Activated naive CD4-positive, alpha-beta T cell treated with anti-CD3 and anti-CD28 coated beads, Interleukin-2, amount 50 U/mL, for 16 hours (primary cell): ENCODE measurements around the gene CDCA8.
"Not testable (repeated sequence)": the region's sequence is repeated elsewhere in the genome, so short reads cannot be mapped to it uniquely, and the experiment has no call there.

ENCODE experiments used
- DNase-seq: peaks from one replicate; pipeline ENCODE4 v3.0.0-alpha.2; 2020

Gene CDCA8

GRCh38 chr1:37738619-37739018 is 46.3 kb downstream of the CDCA8 start:
- not testable (repeated sequence) for DNase-seq

- DNase-seq: no peak
These were observed 46.9 kb downstream of the CDCA8 start for GRCh38 chr1:37739222-37739621.

GRCh38 chr1:37741130-37741529 is 48.8 kb downstream of the CDCA8 start:
- no peak for DNase-seq

GRCh38 chr1:37741662-37742061 is 49.3 kb downstream of the CDCA8 start:
- DNase-seq: no peak

DNA sequence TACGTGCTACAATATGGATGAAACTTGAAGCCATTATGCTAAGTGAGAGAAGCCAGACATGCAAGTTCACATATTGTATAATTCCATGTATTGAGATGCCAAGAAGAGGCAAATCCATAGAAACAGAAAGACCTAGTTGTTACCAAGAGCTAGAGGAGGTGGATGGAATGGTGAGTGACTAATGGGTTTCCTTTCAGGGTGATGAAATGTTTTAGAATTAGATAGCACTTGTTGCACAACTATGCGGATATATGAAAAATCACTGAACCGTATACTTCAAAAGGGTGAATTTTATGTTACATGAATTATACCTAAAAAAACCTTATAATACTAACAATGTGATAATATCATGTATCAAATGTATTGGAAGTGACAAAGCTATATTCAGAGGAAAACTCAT is 54.5 kb downstream of the CDCA8 start:
- no peak for DNase-seq

DNA sequence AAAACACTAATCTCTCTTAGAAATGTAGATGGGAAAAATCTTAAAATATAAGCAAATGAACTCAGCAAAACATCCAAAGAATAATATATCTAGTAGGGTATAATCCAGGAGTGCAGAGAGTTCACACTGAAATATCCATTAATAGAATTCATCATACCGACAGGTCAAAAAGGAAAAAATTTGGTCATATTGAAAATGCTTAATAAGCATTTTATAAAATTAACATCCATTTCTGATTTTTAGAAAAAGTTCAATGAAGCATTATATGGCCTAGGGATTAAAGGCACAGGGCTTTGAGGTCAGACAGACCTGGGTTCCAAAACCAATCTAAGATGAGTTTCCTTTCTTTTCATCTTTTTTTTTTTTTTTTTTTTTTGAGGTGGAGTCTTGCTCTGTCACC is 56.2 kb downstream of the CDCA8 start:
- DNase-seq: no peak

DNA sequence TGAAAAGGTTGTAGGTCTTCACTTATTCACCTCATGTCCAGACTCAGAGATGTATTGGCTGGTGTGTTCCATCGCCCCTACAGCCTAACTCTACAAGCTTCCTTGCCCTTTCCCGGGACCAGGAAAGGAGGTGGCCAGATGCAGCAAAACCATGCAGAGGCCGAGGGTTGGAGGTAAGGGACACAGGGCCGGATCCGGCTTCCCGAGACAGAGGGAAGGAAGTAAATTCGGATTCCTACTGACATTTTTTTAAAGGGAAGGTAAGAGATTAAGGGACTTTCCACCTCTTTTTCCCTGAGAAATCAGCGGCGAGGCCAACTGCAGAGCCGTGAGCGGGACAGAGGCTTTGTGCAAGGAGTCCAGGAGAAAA is 59.9 kb downstream of the CDCA8 start:
- no peak for DNase-seq

DNA sequence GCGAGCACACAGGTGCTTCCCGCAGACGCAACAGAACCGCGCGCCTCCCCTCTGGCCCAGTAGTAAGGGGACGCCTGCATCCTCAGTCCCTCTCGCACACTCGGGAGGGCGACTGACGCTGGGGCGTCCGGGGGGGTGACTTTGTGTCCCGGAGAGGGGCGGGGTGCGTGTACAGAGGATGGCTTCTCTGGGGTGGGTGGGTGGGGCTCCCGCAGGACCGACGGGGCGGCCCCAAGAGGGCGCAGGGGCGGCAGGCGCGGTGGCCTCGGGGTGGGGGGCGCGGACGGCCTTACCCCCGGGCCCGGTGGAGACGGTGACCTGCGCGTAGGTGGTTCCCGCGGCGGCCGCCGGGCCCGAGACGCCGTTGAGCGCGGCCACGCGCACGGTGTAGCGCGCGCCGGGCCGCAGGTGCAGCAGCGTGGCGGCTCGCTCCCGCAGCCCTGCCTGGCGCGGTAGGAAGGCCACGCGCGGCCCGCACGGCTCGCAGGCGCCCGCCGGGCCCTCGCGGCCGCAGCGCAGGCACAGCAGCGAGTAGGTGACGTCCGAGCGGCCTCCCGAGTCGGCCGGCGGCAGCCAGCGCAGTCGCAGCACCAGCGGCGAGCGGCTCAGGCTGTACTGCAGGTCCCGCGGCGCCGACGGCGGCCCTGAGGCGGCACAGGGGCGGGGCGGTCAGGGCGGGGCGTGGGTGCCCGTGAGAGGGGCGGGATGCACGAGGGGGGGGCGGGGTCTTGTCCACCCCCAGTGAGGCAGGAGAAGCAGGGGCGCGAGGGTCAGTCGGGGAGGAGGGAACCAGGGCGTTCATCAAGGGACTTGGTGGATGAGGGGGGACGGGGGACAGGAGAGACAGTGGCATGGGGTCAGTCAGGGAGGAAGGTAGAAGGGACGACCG is 60.5 kb downstream of the CDCA8 start:
- peak; percentile 23 for DNase-seq

DNA sequence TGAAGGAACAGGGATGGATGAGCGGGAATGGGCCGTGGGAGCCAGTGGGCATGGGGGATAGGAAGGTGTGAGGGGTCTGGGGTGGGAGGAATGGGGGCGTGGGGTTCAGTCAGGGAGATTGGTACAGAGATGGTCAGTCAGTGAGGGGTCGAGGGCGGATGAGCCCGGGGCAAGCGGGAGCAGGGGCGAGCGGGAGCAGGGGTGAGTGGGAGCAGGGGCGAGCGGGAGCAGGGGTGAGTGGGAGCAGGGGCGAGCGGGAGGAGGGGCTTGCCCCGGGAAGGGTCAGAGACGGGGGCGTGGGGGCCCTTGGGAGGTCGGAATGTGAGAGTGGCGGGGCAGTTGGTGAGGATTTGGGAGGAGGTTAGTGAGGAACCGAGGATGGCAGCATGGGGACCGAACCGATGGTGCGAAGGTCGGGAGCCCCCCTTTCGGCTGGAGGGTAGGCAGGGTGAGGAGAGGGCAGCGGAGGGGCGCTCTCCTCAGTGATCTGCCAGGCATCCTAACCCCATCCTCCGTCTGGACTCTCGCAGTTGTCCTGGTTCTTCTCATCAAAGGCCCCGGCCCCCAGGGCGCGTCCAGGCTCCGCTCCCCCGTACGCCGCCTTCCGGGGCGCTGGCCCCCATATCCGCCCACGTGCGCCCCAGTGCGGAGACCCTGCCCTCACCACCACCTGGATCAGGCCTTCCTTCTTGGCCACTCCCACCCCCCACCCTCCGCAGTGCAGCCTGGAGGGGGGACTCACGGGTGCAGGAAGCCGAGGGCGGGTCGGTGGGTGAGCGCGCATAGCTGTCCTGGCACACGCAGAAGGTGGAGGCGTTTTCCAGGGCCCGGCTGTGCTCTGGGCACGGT is 61.4 kb downstream of the CDCA8 start:
- no peak for DNase-seq

DNA sequence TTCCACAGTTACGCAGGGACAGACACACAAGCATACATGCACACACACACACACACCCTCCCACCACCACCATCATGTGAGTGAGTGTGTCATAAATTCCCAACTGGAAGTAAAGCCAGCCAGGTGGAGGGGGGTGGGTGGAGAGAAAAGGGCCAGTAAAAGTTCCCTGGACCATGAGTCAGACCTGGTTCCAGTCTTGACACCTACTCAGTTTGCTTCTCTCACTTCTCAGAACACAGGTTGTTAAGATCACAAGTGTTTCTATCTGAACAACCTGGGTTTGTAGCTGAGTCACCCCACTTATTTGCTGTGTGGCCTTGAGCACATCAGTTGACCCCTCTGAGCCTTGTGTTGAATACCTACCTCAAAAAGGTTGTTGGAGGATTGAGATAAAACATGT is 63.0 kb downstream of the CDCA8 start:
- DNase-seq: no peak

DNA sequence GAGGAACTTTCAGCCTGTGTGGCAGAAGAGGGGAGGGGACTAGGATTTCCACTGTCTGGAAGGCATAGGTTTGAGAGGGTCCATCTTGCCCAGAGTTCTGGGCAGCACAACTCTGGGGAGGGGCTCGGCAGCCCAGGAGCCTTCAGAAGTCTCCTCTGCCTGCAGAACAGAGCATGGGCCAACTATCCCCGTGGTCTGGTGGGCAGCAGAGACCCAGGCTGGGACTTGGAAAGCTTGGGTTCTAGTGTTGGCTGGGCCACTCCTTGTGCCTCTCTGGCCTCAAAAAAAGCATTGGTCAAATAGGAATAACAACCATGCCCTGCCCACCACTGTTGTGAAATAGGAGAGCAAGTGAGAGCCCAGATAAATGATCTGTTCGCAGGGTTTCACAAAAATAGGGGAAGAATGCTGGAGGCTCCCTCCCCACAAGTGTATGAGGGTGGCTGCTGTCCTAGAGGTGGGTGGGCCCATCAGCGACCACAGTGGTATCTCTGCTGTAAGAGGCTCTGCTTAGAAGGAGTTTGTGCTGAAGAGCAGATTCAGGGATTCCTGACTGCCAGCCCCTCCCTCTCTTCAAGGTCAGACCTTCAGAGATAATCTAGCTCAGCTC is 63.7 kb downstream of the CDCA8 start:
- no peak for DNase-seq
